NCI-H2107 (cell line): ENCODE results near the gene REEP1.
A peak's percentile ranks its signal among the peaks of the same experiment; 100 is the strongest.

Source experiments
- DNase-seq: peaks from one replicate; lab custom pipeline; 2025; lab: John Stamatoyannopoulos, UW

Gene REEP1

DNA sequence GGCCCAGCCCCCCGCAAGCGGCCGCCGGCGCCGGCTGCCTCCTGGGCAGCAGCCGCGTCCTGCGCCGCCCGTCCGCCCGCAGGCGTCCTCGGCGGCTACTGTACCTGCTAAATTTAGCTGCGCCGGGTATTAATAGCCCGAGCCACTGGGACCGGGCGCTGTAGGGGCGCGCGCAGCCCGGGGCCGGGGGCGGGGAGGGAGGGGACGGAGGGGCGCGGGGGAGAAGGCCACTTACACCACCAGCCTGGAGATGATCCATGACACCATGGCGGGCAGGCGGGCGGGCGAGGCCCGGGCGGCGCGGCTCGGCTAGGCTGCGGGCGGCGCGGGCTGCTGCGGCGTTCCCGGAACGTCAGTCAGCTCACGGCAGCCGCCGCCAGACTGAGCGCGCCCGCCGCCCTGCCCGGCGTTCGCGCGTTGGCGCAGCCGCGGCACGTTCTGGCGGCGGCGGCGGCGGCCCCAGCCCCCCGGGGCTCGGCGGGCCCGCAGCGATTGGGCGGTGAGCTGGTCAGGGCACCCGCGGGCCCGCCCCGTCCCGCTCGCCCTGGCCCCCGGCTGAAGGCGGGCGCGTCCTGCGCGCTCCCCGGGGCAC is at the start of gene REEP1:
Gene REEP1 (minus strand): TSS at position 383 of the 592 bp plus-strand sequence. CDS start 116 bp downstream, at position 267.
- DNase-seq = peak; percentile 27

GRCh38 chr2:86383844-86384243 is 46.4 kb upstream of the REEP1 start:
- DNase-seq = no peak

- DNase-seq = no peak
These were observed 45.3 kb upstream of the REEP1 start for GRCh38 chr2:86382698-86383097.

GRCh38 chr2:86382108-86382507 is 44.7 kb upstream of the REEP1 start:
- no peak for DNase-seq

- no peak for DNase-seq
These were observed 41.0 kb upstream of the REEP1 start for GRCh38 chr2:86378469-86378868.

GRCh38 chr2:86375623-86376022 is 38.2 kb upstream of the REEP1 start:
- DNase-seq = no peak

DNA sequence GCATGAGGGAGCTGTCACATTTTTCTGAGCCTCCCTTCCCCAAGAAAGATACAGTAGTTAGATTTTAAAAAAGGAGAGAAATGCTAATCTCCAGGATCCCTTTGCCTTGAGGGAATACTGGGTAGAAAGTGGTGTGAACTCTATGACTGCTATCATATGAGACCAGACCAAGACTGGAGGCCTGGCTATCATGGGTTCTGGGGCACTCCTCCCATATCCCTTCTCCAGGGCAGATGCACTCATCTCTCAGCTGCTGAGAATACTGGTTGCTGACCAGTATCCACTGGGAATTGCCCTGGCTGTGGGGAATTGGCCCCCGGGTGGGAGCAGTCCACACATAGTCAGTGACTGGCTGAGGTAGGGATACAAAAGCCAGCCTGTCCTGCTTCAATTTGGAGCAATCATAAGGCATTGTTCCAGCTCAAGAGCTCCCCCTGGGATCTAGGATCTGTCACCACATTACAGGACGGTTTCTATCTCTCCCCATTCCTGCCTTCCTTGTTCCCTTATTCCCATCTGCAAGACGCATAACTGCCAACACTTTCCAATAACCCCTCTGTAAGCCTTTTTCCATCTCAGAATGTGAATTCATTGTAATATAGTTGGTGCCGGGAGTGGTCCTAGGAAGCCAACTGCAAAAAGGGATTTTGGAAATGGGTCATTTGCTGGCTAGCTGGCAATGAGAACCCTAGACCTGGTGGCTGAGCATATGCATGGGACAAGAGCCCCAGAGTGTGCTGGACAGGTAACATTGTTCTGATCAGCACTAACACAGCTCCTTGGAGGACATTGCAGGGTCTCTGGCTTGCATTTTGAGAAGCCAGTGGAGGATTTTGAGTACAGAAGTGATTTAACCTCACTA is 35.4 kb upstream of the REEP1 start:
- no peak for DNase-seq

- DNase-seq = no peak
These were observed 34.7 kb upstream of the REEP1 start for GRCh38 chr2:86372133-86372532.

DNA sequence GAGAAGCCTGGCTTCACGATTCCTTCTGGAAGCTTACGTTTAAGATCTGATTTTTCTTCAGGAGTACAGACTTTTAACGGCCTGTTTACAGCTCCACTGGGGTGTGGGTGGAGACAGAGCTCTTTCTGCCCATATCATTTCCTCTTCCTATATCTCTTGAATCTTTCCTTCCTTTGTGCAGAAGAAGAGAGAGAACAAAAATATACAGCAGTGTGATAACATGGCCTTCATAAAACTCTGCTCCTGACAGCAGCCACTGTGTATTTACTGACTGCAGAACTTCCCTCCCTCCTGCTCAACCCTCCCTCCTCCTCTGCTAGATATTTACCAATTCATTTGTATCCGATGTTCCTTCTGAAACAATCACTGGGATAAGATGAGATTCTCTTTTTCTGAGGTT is 34.1 kb upstream of the REEP1 start:
- DNase-seq = no peak

DNA sequence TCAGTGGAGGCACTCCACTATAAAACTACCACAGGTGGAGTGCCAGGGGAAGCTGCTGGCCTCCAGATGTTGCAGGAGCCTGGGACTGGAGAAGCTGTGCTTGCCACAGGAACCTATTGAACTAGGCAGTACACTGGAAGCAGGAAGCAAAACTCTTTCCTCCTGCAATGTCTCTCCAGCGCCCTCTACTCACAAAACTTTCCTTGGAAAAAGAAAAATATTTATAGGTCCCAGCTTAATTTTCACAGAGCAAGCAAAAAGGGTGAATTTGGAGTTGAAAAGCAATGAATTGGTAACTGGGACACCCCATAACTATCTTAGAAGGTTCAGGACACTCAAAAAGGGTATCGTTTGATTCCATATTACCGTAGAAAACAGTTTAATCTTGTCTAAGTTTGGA is 33.2 kb upstream of the REEP1 start:
- no peak for DNase-seq

GRCh38 chr2:86368161-86368824 is 30.9 kb upstream of the REEP1 start:
- no peak for DNase-seq

- no peak for DNase-seq
These were observed 30.0 kb upstream of the REEP1 start for GRCh38 chr2:86367499-86367777.

- DNase-seq = no peak
These were observed 29.4 kb upstream of the REEP1 start for GRCh38 chr2:86366651-86367498.

DNA sequence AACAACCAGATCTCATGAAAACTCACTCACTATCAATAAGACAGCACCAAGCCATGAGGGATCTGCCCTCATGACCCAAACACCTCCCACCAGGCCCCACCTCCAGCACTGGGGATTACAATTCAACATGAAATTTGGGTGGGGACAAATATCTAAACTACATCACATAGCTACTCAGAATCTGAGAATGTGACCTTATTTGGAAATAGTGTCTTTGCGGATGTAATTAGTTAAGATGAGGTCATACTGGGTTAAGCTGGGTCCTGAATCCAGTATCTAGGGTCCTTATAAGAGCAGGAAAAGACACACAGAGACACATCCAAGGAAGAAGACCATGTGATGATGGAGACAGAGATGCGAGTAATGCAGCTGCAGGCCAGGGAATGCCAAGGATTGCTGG is 27.5 kb upstream of the REEP1 start:
- no peak for DNase-seq

GRCh38 chr2:86360776-86361175 is 23.4 kb upstream of the REEP1 start:
- no peak for DNase-seq

- no peak for DNase-seq
These were observed 21.5 kb upstream of the REEP1 start for GRCh38 chr2:86358957-86359356.

GRCh38 chr2:86357392-86357963 is 20.1 kb upstream of the REEP1 start:
- no peak for DNase-seq

GRCh38 chr2:86352727-86353221 is 15.3 kb upstream of the REEP1 start:
- no peak for DNase-seq

DNA sequence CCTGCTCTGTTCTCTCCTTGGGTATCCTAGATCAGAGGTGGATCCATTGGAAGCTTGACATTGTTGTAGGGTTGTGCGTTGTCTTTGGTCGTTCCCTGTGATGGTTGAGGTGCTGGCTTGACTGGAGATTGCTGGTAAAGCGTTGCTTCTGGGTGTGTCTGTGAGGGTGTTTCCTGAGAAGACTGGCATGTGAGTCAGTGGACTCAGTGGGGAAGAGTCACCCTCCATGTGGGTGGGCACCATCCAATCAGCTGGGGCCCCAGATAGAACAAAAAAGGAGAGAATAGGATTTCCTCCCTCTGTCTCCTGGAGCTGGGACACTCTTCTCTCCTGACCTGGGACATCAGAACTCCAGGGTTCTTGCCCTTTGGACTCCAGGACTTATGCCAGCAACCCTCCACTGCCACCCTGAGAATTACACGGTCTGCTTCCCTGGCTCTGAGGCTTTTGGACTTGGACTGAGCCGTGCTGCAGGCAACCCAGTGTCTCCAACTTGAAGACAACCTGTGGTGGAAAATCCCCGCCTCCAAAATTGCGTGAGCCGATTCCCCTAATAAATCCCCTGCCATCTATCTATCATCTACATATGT is 14.8 kb upstream of the REEP1 start:
- DNase-seq = no peak

GRCh38 chr2:86350751-86351150 is 13.3 kb upstream of the REEP1 start:
- no peak for DNase-seq

DNA sequence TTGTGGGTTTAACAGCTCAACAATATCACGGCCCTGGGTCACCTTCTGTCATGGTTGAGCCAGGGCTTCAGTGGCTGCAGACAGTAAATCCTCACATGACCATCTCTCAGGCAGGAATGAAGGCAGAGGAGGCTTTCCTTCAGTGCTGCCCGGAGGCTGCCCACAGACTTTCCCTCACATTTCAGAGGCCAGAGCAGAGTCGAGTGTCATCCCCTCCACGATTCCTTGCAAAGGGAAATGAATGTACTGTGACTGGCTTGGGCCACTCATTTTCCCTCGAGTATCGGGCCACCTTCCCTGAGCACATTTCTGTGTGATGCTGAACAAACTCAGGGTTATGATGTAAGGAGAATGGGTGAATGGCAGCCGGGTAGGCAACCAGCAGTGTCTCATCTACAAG is 10.0 kb upstream of the REEP1 start:
- no peak for DNase-seq
